Fibroblast of lung (primary cell): ENCODE results near the gene PYY.

Experiments
- EZH2 ChIP-seq: IDR thresholded peaks from 2 replicates; pipeline ENCODE4 v1.5.1; 2012; ENCODE audit warnings: low read length, control low read depth, mild to moderate bottlenecking; ENCODE audit errors: missing control alignments
- TF ChIP-seq, protein P1 (sequence below), 2 donors: IDR thresholded peaks in 1 of 2; conservative IDR thresholded peaks in 1 of 2; 1 replicate in 1 of 2; 2 replicates in 1 of 2; pipeline ENCODE4 v1.5.1; 2011 to 2012; ENCODE audit warnings: low read length in 2 of 2, control low read depth in 1 of 2, inconsistent platforms in 1 of 2, low read depth in 1 of 2, mild to moderate bottlenecking in 1 of 2

GRCh38 chr17:43945074-43945829 is 8.5 kb downstream of the PYY start:
- TF ChIP-seq, protein P1, sequence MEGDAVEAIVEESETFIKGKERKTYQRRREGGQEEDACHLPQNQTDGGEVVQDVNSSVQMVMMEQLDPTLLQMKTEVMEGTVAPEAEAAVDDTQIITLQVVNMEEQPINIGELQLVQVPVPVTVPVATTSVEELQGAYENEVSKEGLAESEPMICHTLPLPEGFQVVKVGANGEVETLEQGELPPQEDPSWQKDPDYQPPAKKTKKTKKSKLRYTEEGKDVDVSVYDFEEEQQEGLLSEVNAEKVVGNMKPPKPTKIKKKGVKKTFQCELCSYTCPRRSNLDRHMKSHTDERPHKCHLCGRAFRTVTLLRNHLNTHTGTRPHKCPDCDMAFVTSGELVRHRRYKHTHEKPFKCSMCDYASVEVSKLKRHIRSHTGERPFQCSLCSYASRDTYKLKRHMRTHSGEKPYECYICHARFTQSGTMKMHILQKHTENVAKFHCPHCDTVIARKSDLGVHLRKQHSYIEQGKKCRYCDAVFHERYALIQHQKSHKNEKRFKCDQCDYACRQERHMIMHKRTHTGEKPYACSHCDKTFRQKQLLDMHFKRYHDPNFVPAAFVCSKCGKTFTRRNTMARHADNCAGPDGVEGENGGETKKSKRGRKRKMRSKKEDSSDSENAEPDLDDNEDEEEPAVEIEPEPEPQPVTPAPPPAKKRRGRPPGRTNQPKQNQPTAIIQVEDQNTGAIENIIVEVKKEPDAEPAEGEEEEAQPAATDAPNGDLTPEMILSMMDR (conservative IDR thresholded peaks at IDR 0.05 in 1 of 2, IDR thresholded peaks at IDR 0.05 in 1 of 2; ENCODE audit: low read depth in 1 of 2, low read length in 2 of 2) = no peak
- TF ChIP-seq EZH2 = no peak
